AG04449 (cell line): ENCODE measurements around the gene NT5C.

Source experiments
- CTCF ChIA-PET: fragments of 350-600 bp; formaldehyde crosslinking; extraction: SDS; loops from one replicate; lab custom pipeline; 2021; ENCODE audit warnings: antibody characterized with exemption; lab: Yijun Ruan, JAX
- POLR2A ChIA-PET: fragments of 400-600, 350-600 bp; formaldehyde crosslinking; extraction: SDS; loops from one replicate; lab custom pipeline; 2020; ENCODE audit warnings: antibody characterized with exemption, inconsistent platforms; lab: Yijun Ruan, JAX
- DNase-seq: peaks from one replicate; pipeline ENCODE4 v3.0.0-alpha.2; 2010; ENCODE audit warnings: low read depth, low spot score
- H3K4me3 ChIP-seq: 2 replicates; pipeline ENCODE4 v1.5.1; 2011; ENCODE audit warnings: low read depth, mild to moderate bottlenecking, control low read depth, low read length
- CTCF ChIP-seq: IDR thresholded peaks from one replicate; pipeline ENCODE4 v1.5.1; 2011; ENCODE audit warnings: mild to moderate bottlenecking, moderate library complexity, low read length, control low read depth, inconsistent platforms; ENCODE audit not compliant: insufficient read depth; ENCODE audit errors: missing control alignments

Gene NT5C

GRCh38 chr17:75099881-75100595, 31.5 kb downstream of the NT5C start:
- DNase-seq: no peak
- ChIA-PET CTCF (interaction anchor here (1.0 to 3.0 kb wide), 2 partner anchors 11 to 14 kb away, joined by 3 to 14 read pairs; no protein-coding TSS in a partner anchor), POLR2A (no interaction called here)
- H3K4me3 ChIP-seq: no peak overlapping the region
- TF ChIP-seq CTCF: no peak

GRCh38 chr17:75098861-75099260, 32.7 kb downstream of the NT5C start:
- H3K4me3 ChIP-seq: no peak overlapping the region
- DNase-seq: no peak
- CTCF ChIA-PET: interaction anchor here (0.9 to 3.0 kb wide), 3 partner anchors 12 to 39 kb away, joined by 3 to 14 read pairs (median 3); no protein-coding TSS in a partner anchor
- POLR2A ChIA-PET: interaction anchor here (1.2 kb wide), 1 partner anchor 9 kb away, joined by 4 read pairs; no protein-coding TSS in a partner anchor
- no peak for TF ChIP-seq CTCF

- no peak for TF ChIP-seq CTCF
- no peak for DNase-seq
- ChIA-PET POLR2A (no interaction called here), CTCF (interaction anchor here (1.3 to 5.8 kb wide), 3 partner anchors 8 to 37 kb away, joined by 5 to 43 read pairs (median 36); no protein-coding TSS in a partner anchor)
- H3K4me3 ChIP-seq: no peak overlapping the region
Observed at GRCh38 chr17:75097865-75098264, 33.7 kb downstream of the NT5C start.

- no peak overlapping the region for H3K4me3 ChIP-seq
- DNase-seq: no peak
- TF ChIP-seq CTCF: no peak
- POLR2A ChIA-PET: interaction anchor here (0.7 to 1.0 kb wide), 3 partner anchors 9 to 16 kb away, joined by 3 to 4 read pairs (median 3); partner anchors contain the start of gene ARMC7
- CTCF ChIA-PET: interaction anchor here (1.0 to 5.8 kb wide), 6 partner anchors 8 to 36 kb away, joined by 3 to 43 read pairs (median 3); partner anchors contain the start of genes ARMC7 and SLC16A5
Observed at GRCh38 chr17:75096082-75096625, 35.4 kb downstream of the NT5C start.

GRCh38 chr17:75094871-75095399, 36.6 kb downstream of the NT5C start:
- ChIA-PET POLR2A (no interaction called here), CTCF (interaction anchor here (1.3 to 5.8 kb wide), 3 partner anchors 11 to 20 kb away, joined by 3 to 43 read pairs (median 36); partner anchors contain the start of gene ARMC7)
- no peak overlapping the region for H3K4me3 ChIP-seq
- TF ChIP-seq CTCF: no peak
- no peak for DNase-seq
